Measurements from ENCODE around the gene POLR1H. TPM values are rescaled to one million over a fixed set of nuclear protein-coding genes. Genes with fewer than 3 reads are reported as not detected.

The POLR1H gene
- total RNA-seq, 3 donors from 2014 or later (not counting 1 experiment from before 2014, with no cell fraction given) = 21.0 to 36.2 (median 28.5) TPM

DNA sequence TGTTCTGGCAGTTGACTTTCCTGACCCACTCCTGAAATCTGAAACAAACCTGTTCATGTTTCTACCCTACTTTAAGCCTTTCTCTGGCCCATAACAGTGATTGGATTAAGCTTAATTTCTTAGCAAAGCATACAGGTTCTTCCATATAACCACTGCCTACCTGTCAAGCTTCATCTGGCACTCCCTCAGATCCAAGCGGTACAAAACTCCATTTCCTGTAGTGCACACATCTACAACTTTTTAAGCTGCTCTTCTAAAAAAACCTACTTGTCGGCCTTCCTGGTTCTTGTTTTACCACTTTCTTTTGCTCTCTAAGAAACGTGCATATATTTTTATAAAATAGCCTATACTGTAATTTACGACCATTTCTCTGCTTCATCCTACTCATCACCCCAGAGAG, 5.0 kb downstream of the POLR1H start:
- Mint-ChIP-seq H3K27me3 (ENCODE audit: low read depth in 2 of 2) (peaks cover 3 to 8% of the 10 kb centered on the region in 2 donors), H3K27ac (peak overlapping the region; percentile 98 to 100), H3K36me3 (peaks cover 21% of the 10 kb centered on the region), H3K4me3 (peak overlapping the region; percentile 98), H3K9me3 (no peaks in the 10 kb centered on the region), H3K4me1 (peaks cover 51 to 64% of the 10 kb centered on the region in 2 donors)
- peak overlapping the region; percentile 46 for H3K4me3 ChIP-seq (ENCODE audit: low read length)
- TF ChIP-seq, protein P1, sequence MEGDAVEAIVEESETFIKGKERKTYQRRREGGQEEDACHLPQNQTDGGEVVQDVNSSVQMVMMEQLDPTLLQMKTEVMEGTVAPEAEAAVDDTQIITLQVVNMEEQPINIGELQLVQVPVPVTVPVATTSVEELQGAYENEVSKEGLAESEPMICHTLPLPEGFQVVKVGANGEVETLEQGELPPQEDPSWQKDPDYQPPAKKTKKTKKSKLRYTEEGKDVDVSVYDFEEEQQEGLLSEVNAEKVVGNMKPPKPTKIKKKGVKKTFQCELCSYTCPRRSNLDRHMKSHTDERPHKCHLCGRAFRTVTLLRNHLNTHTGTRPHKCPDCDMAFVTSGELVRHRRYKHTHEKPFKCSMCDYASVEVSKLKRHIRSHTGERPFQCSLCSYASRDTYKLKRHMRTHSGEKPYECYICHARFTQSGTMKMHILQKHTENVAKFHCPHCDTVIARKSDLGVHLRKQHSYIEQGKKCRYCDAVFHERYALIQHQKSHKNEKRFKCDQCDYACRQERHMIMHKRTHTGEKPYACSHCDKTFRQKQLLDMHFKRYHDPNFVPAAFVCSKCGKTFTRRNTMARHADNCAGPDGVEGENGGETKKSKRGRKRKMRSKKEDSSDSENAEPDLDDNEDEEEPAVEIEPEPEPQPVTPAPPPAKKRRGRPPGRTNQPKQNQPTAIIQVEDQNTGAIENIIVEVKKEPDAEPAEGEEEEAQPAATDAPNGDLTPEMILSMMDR (IDR thresholded peaks at IDR 0.05) = no peak
- intact Hi-C loops (cut with micrococcal nuclease) = loop anchor here (2.0 to 5.0 kb wide), 3 partner anchors 146 to 261 kb away; partner anchors contain the start of genes TRIM26 and TRIM39
- no peak for ATAC-seq
- peak in 1 of 2 donors; percentile 58 for DNase-seq
- peaks cover 43% of the 10 kb centered on the region for H3K36me3 ChIP-seq (ENCODE audit: control insufficient read depth, insufficient read depth, low read length)
- no peaks in the 10 kb centered on the region for H3K9me3 ChIP-seq (ENCODE audit: control insufficient read depth, insufficient read depth, low read length)
- WGBS (ENCODE audit: insufficient coverage) = 9% methylated on average over 4 of the region's 4 CpGs
- peak overlapping the region; percentile 99 for H3K27ac ChIP-seq (ENCODE audit: low read length)
- peaks cover 32% of the 10 kb centered on the region for H3K4me1 ChIP-seq (ENCODE audit: control insufficient read depth, insufficient read depth, low read length)
- no peaks in the 10 kb centered on the region for H3K27me3 ChIP-seq (ENCODE audit: control insufficient read depth, insufficient read depth, low read length)

DNA sequence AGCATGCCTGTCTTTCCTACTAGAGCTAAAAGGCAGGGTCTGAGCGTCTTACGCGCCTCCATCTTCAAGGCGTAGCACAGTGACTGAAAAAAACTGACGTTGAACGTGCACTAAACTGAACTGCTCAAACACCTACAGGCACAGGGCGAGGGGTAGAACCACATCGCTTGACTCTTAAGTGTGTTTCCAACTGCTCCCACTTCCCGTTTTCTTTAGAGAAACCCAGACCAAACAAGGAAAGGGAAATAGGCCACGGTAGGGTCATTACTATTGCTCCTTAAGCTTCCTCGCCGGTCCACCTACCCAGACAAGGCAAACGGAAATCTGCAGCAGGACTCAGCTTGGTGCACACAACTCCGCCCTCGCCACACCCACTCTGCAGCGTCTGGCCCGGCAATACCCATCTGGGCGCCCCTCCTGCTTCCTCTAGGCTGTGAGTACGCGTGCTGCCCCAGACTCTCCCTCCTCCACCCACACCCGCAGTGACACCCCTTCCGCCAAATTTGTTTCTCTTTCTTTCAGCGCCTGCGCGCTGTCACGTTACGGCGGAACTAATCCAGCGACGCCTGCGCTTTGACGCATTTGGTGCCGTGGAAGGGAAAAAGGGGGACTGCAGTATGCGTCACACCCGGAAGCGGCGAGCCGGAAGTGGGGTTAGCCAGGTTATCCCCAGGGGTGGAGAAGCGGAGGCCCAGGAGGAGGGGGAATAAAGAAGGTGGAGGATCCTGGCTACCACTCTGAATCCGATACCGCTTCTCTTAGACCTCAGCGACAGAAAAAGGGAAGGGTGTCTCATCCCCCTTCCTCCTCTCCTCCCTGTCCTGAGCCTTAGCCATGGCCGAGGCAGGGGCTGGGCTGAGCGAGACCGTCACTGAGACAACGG, 5.8 kb downstream of the POLR1H start, which contains the start of gene PPP1R11:
Gene PPP1R11 (plus strand): TSS at position 622 of the 883 bp plus-strand sequence. CDS start 213 bp downstream, at position 835.
- peaks cover 43% of the 10 kb centered on the region for H3K36me3 ChIP-seq (ENCODE audit: control insufficient read depth, insufficient read depth, low read length)
- Mint-ChIP-seq H3K4me3 (peak within 1 kb of the TSS; percentile 98), H3K4me1 (peaks cover 49 to 64% of the 10 kb centered on the region in 2 donors), H3K27me3 (ENCODE audit: low read depth in 2 of 2) (peaks cover 6 to 12% of the 10 kb centered on the region in 2 donors), H3K9me3 (no peaks in the 10 kb centered on the region), H3K36me3 (peaks cover 21% of the 10 kb centered on the region), H3K27ac (peak within 1 kb of the TSS; percentile 98 to 100)
- peak within 1 kb of the TSS; percentile 87 for H3K4me3 ChIP-seq (ENCODE audit: low read length)
- intact Hi-C loops (cut with micrococcal nuclease) = loop anchor here (2.0 to 5.0 kb wide), 3 partner anchors 145 to 260 kb away; partner anchors contain the start of genes TRIM26 and TRIM39
- peaks cover 34% of the 10 kb centered on the region for H3K4me1 ChIP-seq (ENCODE audit: control insufficient read depth, insufficient read depth, low read length)
- TF ChIP-seq, protein P1 (IDR thresholded peaks at IDR 0.05) = no peak
- peak; percentile 97 to 99 for DNase-seq
- H3K27me3 ChIP-seq (ENCODE audit: control insufficient read depth, insufficient read depth, low read length) = peaks cover 3% of the 10 kb centered on the region
- peak within 1 kb of the TSS; percentile 99 for H3K27ac ChIP-seq (ENCODE audit: low read length)
- under 1% methylated on average over 46 of the region's 46 CpGs for WGBS (ENCODE audit: insufficient coverage)
- peak; percentile 94 to 100 (median 95) for ATAC-seq
- H3K9me3 ChIP-seq (ENCODE audit: control insufficient read depth, insufficient read depth, low read length) = no peaks in the 10 kb centered on the region

DNA sequence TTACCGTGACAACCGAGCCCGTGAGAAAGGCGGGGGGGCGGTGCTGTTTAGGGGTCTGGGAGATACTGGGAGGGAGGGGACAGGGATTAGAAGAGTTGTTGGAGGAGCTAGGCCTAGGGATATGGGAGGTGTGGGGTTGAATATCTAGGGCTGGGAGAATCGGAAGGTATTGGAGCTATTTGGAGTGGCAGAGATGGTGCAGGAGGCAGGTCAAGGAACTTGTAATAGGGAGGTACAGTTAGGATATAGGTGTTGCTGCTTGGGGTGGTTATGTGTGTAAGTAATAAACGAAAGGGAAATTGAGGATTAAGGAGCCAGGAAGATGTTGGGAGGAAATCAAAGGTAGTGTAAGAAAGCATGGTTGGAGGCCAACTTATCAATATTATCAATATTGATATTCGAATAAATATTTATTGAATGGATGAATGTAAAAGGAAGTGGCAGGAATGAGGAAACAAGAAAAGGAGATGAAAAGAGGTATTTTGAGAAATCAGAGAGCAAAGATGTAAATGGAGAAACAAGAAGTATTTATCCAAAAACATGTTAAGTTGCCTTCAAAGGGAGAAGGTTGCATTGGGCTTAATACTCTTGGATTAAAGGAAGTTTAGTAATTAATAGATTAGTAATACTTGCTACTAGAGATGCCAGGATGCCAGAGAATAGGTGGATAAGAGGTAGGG, 6.5 kb downstream of the POLR1H start:
- H3K9me3 Mint-ChIP-seq = no peaks in the 10 kb centered on the region
- TF ChIP-seq, protein P1 (IDR thresholded peaks at IDR 0.05) = no peak
- Histone ChIP-seq H3K9me3 (ENCODE audit: control insufficient read depth, insufficient read depth, low read length) (no peaks in the 10 kb centered on the region), H3K4me1 (ENCODE audit: control insufficient read depth, insufficient read depth, low read length) (peaks cover 27% of the 10 kb centered on the region), H3K27me3 (ENCODE audit: control insufficient read depth, insufficient read depth, low read length) (peaks cover 6% of the 10 kb centered on the region), H3K27ac (ENCODE audit: low read length) (peak overlapping the region; percentile 99), H3K4me3 (ENCODE audit: low read length) (peak overlapping the region; percentile 87), H3K36me3 (ENCODE audit: control insufficient read depth, insufficient read depth, low read length) (peaks cover 43% of the 10 kb centered on the region)
- H3K4me3 Mint-ChIP-seq = peak overlapping the region; percentile 98
- WGBS (ENCODE audit: insufficient coverage) = 11% methylated on average over 8 of the region's 8 CpGs
- H3K27me3 Mint-ChIP-seq (ENCODE audit: low read depth in 2 of 2) = peaks cover 11 to 17% of the 10 kb centered on the region in 2 donors
- intact Hi-C loops (cut with micrococcal nuclease) = loop anchor here (2.0 to 5.0 kb wide), 3 partner anchors 145 to 259 kb away; partner anchors contain the start of genes TRIM26 and TRIM39
- peaks cover 48 to 66% of the 10 kb centered on the region in 2 donors for H3K4me1 Mint-ChIP-seq
- DNase-seq (no peak), ATAC-seq (no peak)
- H3K27ac Mint-ChIP-seq = peak overlapping the region; percentile 98 to 100
- peaks cover 21% of the 10 kb centered on the region for H3K36me3 Mint-ChIP-seq

All from natural killer cell (primary cell).